IMR-90 (cell line): Measurements from ENCODE around the gene ATP11A. TPM values are rescaled to one million over a fixed set of nuclear protein-coding genes. Genes with fewer than 3 reads are reported as not detected.

Experiments
- ATAC-seq: fragments of 200-7000 bp; cut with Tn5 transposase; 2 replicates; pipeline ENCODE4 v1.9.1; 2020; ENCODE audit warnings: low read depth, mild to moderate bottlenecking, moderate library complexity
- BruUV-seq: library from RNA; stranded (reverse); fragments of 400-500 nt; replicated peaks from 2 replicates; lab custom pipeline; 2021; lab: Mats Ljungman, UMichigan
- CTCF ChIA-PET: fragments of 300-600 bp; formaldehyde crosslinking; extraction: SDS; loops from one replicate; lab custom pipeline; 2021; ENCODE audit warnings: antibody characterized with exemption; lab: Yijun Ruan, JAX
- POLR2A ChIA-PET: fragments of 300-600 bp; sonication (Branson Sonifier 250); formaldehyde crosslinking; loops from one replicate; lab custom pipeline; 2022; ENCODE audit warnings: antibody characterized with exemption; ENCODE audit not compliant: unreplicated experiment; lab: Charles Lee
- DNase-seq: peaks from one replicate; pipeline ENCODE4 v3.0.0; 2013
- H2AFZ ChIP-seq: replicated peaks from 2 replicates; pipeline ENCODE3; 2013; ENCODE audit warnings: low read length, mild to moderate bottlenecking; ENCODE audit not compliant: poor library complexity
- H2AK5ac ChIP-seq: 2 replicates; pipeline ENCODE4 v1.6.1; 2013; ENCODE audit warnings: low read depth, low read length, inconsistent platforms
- H2AK9ac ChIP-seq: replicated peaks from 2 replicates; pipeline ENCODE3; 2013; ENCODE audit warnings: mild to moderate bottlenecking, low read depth, low read length, moderate library complexity; ENCODE audit not compliant: poor library complexity
- H2BK120ac ChIP-seq: 2 replicates; pipeline ENCODE4 v1.6.1; 2013; ENCODE audit warnings: low read depth, low read length, inconsistent platforms
- H2BK15ac ChIP-seq: 3 replicates; pipeline ENCODE4 v1.6.1; 2013; ENCODE audit warnings: low read depth, low read length, inconsistent platforms
- H2BK20ac ChIP-seq: 2 replicates; pipeline ENCODE4 v1.6.1; 2013; ENCODE audit warnings: low read depth, mild to moderate bottlenecking, inconsistent platforms, low read length, moderate library complexity
- H2BK5ac ChIP-seq: 2 replicates; pipeline ENCODE4 v1.6.1; 2013; ENCODE audit warnings: mild to moderate bottlenecking, low read depth, low read length, inconsistent platforms; ENCODE audit not compliant: poor library complexity, severe bottlenecking
- H3K14ac ChIP-seq: replicated peaks from 2 replicates; pipeline ENCODE4 v1.6.1; 2013; ENCODE audit warnings: low read depth, low read length, inconsistent platforms
- H3K18ac ChIP-seq: 2 replicates; pipeline ENCODE4 v1.6.1; 2013; ENCODE audit warnings: low read depth, low read length, control low read depth
- H3K23ac ChIP-seq: 2 replicates; pipeline ENCODE4 v1.6.1; 2013; ENCODE audit warnings: low read depth, low read length, inconsistent platforms
- H3K27ac ChIP-seq: 2 replicates; pipeline ENCODE4 v1.5.1; 2013; ENCODE audit warnings: mild to moderate bottlenecking, control low read depth, low read length; ENCODE audit not compliant: insufficient read depth
- H3K27me3 ChIP-seq: 2 replicates; pipeline ENCODE4 v1.6.1; 2013; ENCODE audit warnings: low read length; ENCODE audit not compliant: control insufficient read depth, insufficient read depth
- H3K36me3 ChIP-seq: 2 replicates; pipeline ENCODE4 v1.6.1; 2013; ENCODE audit warnings: low read length, mixed read lengths; ENCODE audit not compliant: control insufficient read depth, insufficient read depth
- H3K4ac ChIP-seq: 2 replicates; pipeline ENCODE4 v1.6.1; 2013; ENCODE audit warnings: low read depth, low read length, inconsistent platforms
- H3K4me1 ChIP-seq: 2 replicates; pipeline ENCODE4 v1.6.1; 2013; ENCODE audit warnings: low read length, mixed read lengths; ENCODE audit not compliant: control insufficient read depth, insufficient read depth
- H3K4me2 ChIP-seq: 2 replicates; pipeline ENCODE4 v1.6.1; 2013; ENCODE audit warnings: low read depth, mild to moderate bottlenecking, control low read depth, low read length, moderate library complexity
- H3K4me3 ChIP-seq: 2 replicates; pipeline ENCODE4 v1.5.1; 2013; ENCODE audit warnings: low read depth, mild to moderate bottlenecking, control low read depth, low read length, moderate library complexity; ENCODE audit not compliant: insufficient read depth
- H3K56ac ChIP-seq: 2 replicates; pipeline ENCODE4 v1.6.1; 2013; ENCODE audit warnings: low read length, inconsistent platforms; ENCODE audit not compliant: insufficient read depth; ENCODE audit errors: extremely low read depth
- H3K79me1 ChIP-seq, 2 experiments: 2 replicates each; pipeline ENCODE4 v1.6.1; 2013; ENCODE audit warnings: low read length in 2 of 2, inconsistent platforms in 1 of 2, low read depth in 1 of 2
- H3K9ac ChIP-seq: 2 replicates; pipeline ENCODE4 v1.6.1; 2013; ENCODE audit warnings: low read depth, low read length, control low read depth
- H3K9me1 ChIP-seq: 2 replicates; pipeline ENCODE4 v1.6.1; 2013; ENCODE audit warnings: low read length, inconsistent platforms; ENCODE audit not compliant: insufficient read depth
- H3K9me3 ChIP-seq: 2 replicates; pipeline ENCODE4 v1.6.1; 2013; ENCODE audit warnings: low read length; ENCODE audit not compliant: control insufficient read depth, insufficient read depth
- H4K20me1 ChIP-seq: 2 replicates; pipeline ENCODE4 v1.6.1; 2013; ENCODE audit warnings: low read length, inconsistent platforms; ENCODE audit not compliant: insufficient read depth
- H4K5ac ChIP-seq: 2 replicates; pipeline ENCODE4 v1.6.1; 2013; ENCODE audit warnings: mild to moderate bottlenecking, low read depth, low read length, control low read depth
- H4K8ac ChIP-seq, 2 experiments: 2 replicates each; pipeline ENCODE4 v1.6.1; 2013; ENCODE audit warnings: low read depth in 2 of 2, low read length in 2 of 2, control low read depth in 1 of 2, inconsistent platforms in 1 of 2
- H4K91ac ChIP-seq: 2 replicates; pipeline ENCODE4 v1.6.1; 2013; ENCODE audit warnings: low read depth, low read length, inconsistent platforms; ENCODE audit not compliant: insufficient read depth
- BHLHE40 ChIP-seq: fragments of 150-350 bp; IDR thresholded peaks from 2 replicates; pipeline ENCODE4 v1.6.1; 2016; ENCODE audit warnings: mild to moderate bottlenecking, low read depth, low read length
- CHD1 ChIP-seq: IDR thresholded peaks from 2 replicates; pipeline ENCODE4 v1.6.1; 2012; ENCODE audit warnings: low read depth, low read length, improper control_type of control experiment
- FOS ChIP-seq: fragments of 150-350 bp; IDR thresholded peaks from 2 replicates; pipeline ENCODE4 v1.6.1; 2016; ENCODE audit warnings: low read depth, low read length
- MAFK ChIP-seq: IDR thresholded peaks from 2 replicates; pipeline ENCODE4 v1.6.1; 2012; ENCODE audit warnings: low read depth, low read length, improper control_type of control experiment
- MXI1 ChIP-seq: IDR thresholded peaks from 2 replicates; pipeline ENCODE4 v1.6.1; 2012; ENCODE audit warnings: low read depth, mild to moderate bottlenecking, low read length, moderate library complexity, borderline replicate concordance
- NFE2L2 ChIP-seq: fragments of 150-350 bp; IDR thresholded peaks from 2 replicates; pipeline ENCODE4 v1.6.1; 2016; ENCODE audit warnings: low read depth, mild to moderate bottlenecking, low read length
- RCOR1 ChIP-seq: IDR thresholded peaks from 2 replicates; pipeline ENCODE4 v1.6.1; 2012; ENCODE audit warnings: mild to moderate bottlenecking, low read length, improper control_type of control experiment; ENCODE audit not compliant: insufficient replicate concordance
- RFX5 ChIP-seq: IDR thresholded peaks from 2 replicates; pipeline ENCODE4 v1.8.0; 2012; ENCODE audit warnings: low read depth, mild to moderate bottlenecking, low read length, moderate library complexity
- SMC3 ChIP-seq: fragments of 150-350 bp; IDR thresholded peaks from 2 replicates; pipeline ENCODE4 v1.6.1; 2016; ENCODE audit warnings: low read depth, mild to moderate bottlenecking, antibody characterized with exemption, low read length, moderate library complexity
- WGBS, 2 experiments: methylation state at CpG; one replicate each; pipeline versions ENCODE4 v1.1.5 to v1.1.7; 2013; ENCODE audit warnings: missing lambda C conversion rate in 2 of 2; ENCODE audit not compliant: insufficient read length in 1 of 2; ENCODE audit errors: extremely low coverage in 2 of 2; 5-methylcytosine and 5-hydroxymethylcytosine counted together
- dilution Hi-C: fragments of 300-500 bp; cut with HindIII; formaldehyde crosslinking; loops from one replicate; pipeline ENCODE4 v1.14.3; 2018; ENCODE audit warnings: low sequenced_read_pairs; ENCODE audit not compliant: unreplicated experiment
- in situ Hi-C: fragments of 300-500 bp; cut with MboI; formaldehyde crosslinking; loops from 3 replicates; pipeline ENCODE4 v1.14.3; 2019; ENCODE audit warnings: low sequenced_read_pairs, inconsistent platforms, mixed read lengths
- intact Hi-C: fragments of 100-400 bp; cut with micrococcal nuclease; formaldehyde crosslinking; loops from 2 replicates; pipeline ENCODE4 v1.10.0; 2022
- polyA plus RNA-seq, 3 experiments: library from polyadenylated mRNA; depleted of rRNA; stranded (reverse); fragments of >200 nt; gene quantifications; 2 replicates each; pipeline ENCODE4 v1.2.3, GENCODE V29; 2012; ENCODE audit warnings: low replicate concordance in 1 of 3
- total RNA-seq: library from RNA; depleted of rRNA; stranded (reverse); fragments of >200 nt; gene quantifications from 2 replicates; pipeline ENCODE4 v1.2.3, GENCODE V29; 2012
- TF ChIP-seq, protein P1 (sequence below): conservative IDR thresholded peaks from 2 replicates; pipeline ENCODE4 v1.5.1; 2012; ENCODE audit warnings: mild to moderate bottlenecking, low read depth, low read length, improper control_type of control experiment

ATP11A gene
- total and polyA plus RNA-seq, 2 of the 4 experiments (the other 2 are of a cell fraction): 8.4 to 12.0 TPM

DNA sequence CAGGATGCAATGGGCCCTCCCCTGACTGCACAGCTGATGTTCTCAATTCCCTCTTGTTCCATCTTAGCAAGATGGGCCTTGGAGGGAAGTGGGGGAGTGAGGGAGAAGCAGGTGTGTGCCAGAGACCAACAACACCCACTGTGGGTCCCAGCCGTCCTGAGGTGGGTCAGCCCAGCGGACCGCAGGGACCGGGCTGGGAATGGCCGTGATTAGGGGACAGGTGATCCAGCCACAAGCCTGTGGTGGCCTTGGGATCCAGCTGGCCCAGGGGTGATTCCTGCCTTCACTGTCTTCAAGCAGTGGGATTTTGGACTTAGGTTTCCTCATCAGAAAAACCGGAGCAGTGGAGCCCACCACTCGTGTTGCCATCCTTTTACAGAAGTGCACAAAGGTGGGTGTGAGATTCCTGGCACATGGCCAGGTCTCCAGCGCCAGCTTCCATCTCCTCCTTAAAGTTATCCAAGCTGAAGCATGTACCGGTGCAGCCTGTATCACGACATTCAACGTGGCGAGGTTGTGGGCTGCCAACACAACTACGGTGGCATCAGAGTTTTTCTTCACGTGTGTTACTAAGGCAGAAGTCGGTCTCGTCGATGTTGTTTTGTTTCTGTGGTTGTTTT lies 9.0 kb upstream of the ATP11A start:
- no peaks in the 10 kb centered on the region for H3K79me1 ChIP-seq
- no peaks in the 10 kb centered on the region for H3K4me1 ChIP-seq
- intact Hi-C loops (no loop called here), in situ Hi-C loops (no loop called here), dilution Hi-C loops (no loop called here)
- no peak overlapping the region for H2AK9ac ChIP-seq
- no peak overlapping the region for H3K4me3 ChIP-seq
- H3K18ac ChIP-seq: no peak overlapping the region
- H3K9me1 ChIP-seq: no peaks in the 10 kb centered on the region; the same call in 1 of the 2 replicates
- no peak overlapping the region for H3K9ac ChIP-seq
- no peak overlapping the region for H2BK15ac ChIP-seq
- H2AK5ac ChIP-seq: no peak overlapping the region; the same call in 1 of the 2 replicates
- H2AFZ ChIP-seq: no peak overlapping the region
- H3K36me3 ChIP-seq: no peaks in the 10 kb centered on the region
- no peaks in the 10 kb centered on the region for H4K20me1 ChIP-seq
- BruUV-seq: no TSS peak
- peaks cover 13% of the 10 kb centered on the region for H3K27me3 ChIP-seq
- no peak overlapping the region for H3K4ac ChIP-seq
- H2BK5ac ChIP-seq: no peak overlapping the region
- H4K91ac ChIP-seq: no peak overlapping the region
- no peak for DNase-seq
- no peaks in the 10 kb centered on the region for H3K9me3 ChIP-seq
- ChIA-PET CTCF (no interaction called here), POLR2A (no interaction called here)
- no peak overlapping the region for H4K8ac ChIP-seq
- H2BK20ac ChIP-seq: no peak overlapping the region
- no peak for ATAC-seq
- no peak overlapping the region for H3K56ac ChIP-seq
- H3K23ac ChIP-seq: no peak overlapping the region
- H3K4me2 ChIP-seq: no peak overlapping the region
- TF ChIP-seq, protein P1, sequence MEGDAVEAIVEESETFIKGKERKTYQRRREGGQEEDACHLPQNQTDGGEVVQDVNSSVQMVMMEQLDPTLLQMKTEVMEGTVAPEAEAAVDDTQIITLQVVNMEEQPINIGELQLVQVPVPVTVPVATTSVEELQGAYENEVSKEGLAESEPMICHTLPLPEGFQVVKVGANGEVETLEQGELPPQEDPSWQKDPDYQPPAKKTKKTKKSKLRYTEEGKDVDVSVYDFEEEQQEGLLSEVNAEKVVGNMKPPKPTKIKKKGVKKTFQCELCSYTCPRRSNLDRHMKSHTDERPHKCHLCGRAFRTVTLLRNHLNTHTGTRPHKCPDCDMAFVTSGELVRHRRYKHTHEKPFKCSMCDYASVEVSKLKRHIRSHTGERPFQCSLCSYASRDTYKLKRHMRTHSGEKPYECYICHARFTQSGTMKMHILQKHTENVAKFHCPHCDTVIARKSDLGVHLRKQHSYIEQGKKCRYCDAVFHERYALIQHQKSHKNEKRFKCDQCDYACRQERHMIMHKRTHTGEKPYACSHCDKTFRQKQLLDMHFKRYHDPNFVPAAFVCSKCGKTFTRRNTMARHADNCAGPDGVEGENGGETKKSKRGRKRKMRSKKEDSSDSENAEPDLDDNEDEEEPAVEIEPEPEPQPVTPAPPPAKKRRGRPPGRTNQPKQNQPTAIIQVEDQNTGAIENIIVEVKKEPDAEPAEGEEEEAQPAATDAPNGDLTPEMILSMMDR: no peak
- TF ChIP-seq RCOR1: no peak
- no peak for TF ChIP-seq RFX5
- TF ChIP-seq BHLHE40: no peak
- no peak for TF ChIP-seq MXI1
- TF ChIP-seq FOS: no peak
- no peak for TF ChIP-seq MAFK
- TF ChIP-seq NFE2L2: no peak
- no peak for TF ChIP-seq SMC3
- TF ChIP-seq CHD1: no peak
- no peak overlapping the region for H4K5ac ChIP-seq
- H2BK120ac ChIP-seq: no peak overlapping the region
- WGBS, 2 experiments: 78% methylated on average over 8 of the region's 17 CpGs; no CpG with 5 or more reads in 1 of the 2 experiments
- H3K27ac ChIP-seq: no peak overlapping the region
- H3K14ac ChIP-seq: no peak overlapping the region
